GM12873 (cell line): ENCODE measurements around the gene TEC.

ENCODE experiments used
- TF ChIP-seq, protein P1 (sequence below): IDR thresholded peaks from 2 replicates; pipeline ENCODE4 v1.5.1; 2012; ENCODE audit warnings: low read depth, mild to moderate bottlenecking, moderate library complexity, low read length, control low read depth; ENCODE audit not compliant: insufficient read depth; ENCODE audit errors: missing control alignments

Gene TEC

DNA sequence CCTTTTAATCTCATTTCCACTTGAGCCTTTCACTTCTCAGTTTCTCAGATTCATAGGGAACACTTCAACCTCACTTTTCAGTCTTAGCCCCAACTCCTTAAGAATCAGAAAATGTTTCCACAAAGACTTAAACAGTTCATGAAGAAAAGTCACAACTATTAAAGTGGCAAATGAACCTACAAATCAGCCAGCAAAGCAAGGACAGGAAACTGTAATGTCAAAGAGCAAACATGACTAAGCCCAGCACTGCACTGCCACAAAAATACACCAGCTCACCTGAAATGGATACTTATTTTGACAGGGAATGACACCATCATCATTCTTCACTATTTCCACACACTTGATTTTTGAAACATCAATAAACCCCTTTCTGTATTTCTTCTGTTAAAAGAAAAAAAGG is 93.8 kb downstream of the TEC start:
- TF ChIP-seq, protein P1, sequence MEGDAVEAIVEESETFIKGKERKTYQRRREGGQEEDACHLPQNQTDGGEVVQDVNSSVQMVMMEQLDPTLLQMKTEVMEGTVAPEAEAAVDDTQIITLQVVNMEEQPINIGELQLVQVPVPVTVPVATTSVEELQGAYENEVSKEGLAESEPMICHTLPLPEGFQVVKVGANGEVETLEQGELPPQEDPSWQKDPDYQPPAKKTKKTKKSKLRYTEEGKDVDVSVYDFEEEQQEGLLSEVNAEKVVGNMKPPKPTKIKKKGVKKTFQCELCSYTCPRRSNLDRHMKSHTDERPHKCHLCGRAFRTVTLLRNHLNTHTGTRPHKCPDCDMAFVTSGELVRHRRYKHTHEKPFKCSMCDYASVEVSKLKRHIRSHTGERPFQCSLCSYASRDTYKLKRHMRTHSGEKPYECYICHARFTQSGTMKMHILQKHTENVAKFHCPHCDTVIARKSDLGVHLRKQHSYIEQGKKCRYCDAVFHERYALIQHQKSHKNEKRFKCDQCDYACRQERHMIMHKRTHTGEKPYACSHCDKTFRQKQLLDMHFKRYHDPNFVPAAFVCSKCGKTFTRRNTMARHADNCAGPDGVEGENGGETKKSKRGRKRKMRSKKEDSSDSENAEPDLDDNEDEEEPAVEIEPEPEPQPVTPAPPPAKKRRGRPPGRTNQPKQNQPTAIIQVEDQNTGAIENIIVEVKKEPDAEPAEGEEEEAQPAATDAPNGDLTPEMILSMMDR: no peak

DNA sequence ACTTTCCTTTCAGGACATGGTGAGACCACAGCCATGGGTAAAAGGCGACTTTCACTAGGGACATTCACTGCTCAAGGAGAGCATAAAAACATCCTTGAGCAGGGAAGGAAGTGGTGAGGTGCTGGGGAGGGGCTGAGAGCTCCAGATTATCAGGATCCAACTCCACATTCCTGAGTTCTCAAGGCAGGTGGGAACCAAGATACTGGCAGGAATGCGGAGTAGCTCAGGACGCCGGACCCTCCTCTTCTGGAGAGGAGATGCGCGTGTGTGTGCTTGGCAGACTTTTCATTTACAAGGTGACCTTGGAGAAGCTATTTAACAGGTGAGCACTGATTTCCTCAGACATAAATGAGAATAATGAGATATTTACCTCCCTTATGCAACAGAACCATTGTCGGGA is 94.3 kb downstream of the TEC start:
- TF ChIP-seq, protein P1: no peak

GRCh38 chr4:48173056-48173991 is 96.3 kb downstream of the TEC start:
- TF ChIP-seq, protein P1: no peak

DNA sequence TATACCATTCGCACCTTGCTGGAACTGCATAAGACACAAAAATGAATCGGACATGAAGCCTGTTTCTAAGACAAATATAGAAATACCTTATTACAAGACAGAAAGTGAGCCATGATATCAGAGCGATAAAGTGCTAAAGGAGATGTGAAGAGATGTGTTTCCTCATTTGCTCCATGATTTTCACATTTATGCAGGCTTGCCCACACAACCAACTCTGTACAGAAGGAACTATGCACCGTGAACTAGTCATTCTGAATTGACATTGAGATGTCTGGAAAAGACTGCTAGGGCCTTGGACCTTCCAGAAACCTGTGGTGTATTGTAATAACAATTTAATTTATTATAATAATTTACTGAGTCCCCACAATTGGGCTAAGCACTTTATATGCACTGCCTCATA is 97.0 kb downstream of the TEC start:
- TF ChIP-seq, protein P1: no peak

- TF ChIP-seq, protein P1: no peak
These were observed 100.0 kb downstream of the TEC start for GRCh38 chr4:48169636-48170035.

GRCh38 chr4:48167538-48168263 is 101.9 kb downstream of the TEC start:
- TF ChIP-seq, protein P1: no peak

DNA sequence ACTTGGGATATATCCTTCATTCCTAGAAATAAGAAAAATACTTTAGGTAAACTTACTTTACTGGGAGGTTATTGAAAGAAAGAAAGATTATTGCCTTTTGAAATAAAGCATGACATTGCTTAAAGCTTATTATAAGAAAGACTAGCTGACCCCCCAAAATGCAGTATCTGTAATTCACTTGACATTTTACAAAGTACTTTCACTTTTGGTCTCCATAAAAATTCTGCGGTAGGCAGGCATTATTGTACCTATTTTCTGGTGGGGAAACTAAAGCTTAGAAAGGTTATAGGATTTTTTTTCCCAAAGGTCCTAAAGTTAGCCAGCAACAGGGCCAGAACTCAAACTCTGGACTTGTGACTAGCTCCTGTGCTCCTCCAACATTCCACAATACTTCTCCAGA is 105.9 kb downstream of the TEC start:
- TF ChIP-seq, protein P1: no peak
